Small intestine (tissue), 7 donors: ENCODE data around the gene RPTN. TPM values are rescaled to one million over a fixed set of nuclear protein-coding genes. Genes with fewer than 3 reads are reported as not detected.

ENCODE experiments used
- DNase-seq, 2 donors: peaks; one replicate each; pipeline versions ENCODE4 v3.0.0 to v3.0.0-alpha.2; 2013
- FAIRE-seq: peaks from 2 replicates; lab custom pipeline; 2012; peaks lifted over from hg19 to GRCh38; lab: Jason Lieb, UNC
- H3K27ac ChIP-seq, 3 donors: one replicate each; pipeline ENCODE4 v1.5.1; 2013; ENCODE audit warnings: low read length in 2 of 3, mild to moderate bottlenecking in 2 of 3, control low read depth in 1 of 3, inconsistent platforms in 1 of 3, low read depth in 1 of 3, moderate library complexity in 1 of 3
- H3K27me3 ChIP-seq, 3 donors: one replicate each; pipeline ENCODE4 v1.6.1; 2013; ENCODE audit warnings: low read length in 3 of 3, inconsistent platforms in 1 of 3; ENCODE audit not compliant: control insufficient read depth in 3 of 3, insufficient read depth in 3 of 3
- H3K36me3 ChIP-seq, 3 donors: one replicate each; pipeline ENCODE4 v1.6.1; 2013; ENCODE audit warnings: low read length in 3 of 3, inconsistent platforms in 1 of 3, low read depth in 1 of 3, mild to moderate bottlenecking in 1 of 3, moderate library complexity in 1 of 3; ENCODE audit not compliant: control insufficient read depth in 3 of 3, insufficient read depth in 2 of 3
- H3K4me1 ChIP-seq, 3 donors: one replicate each; pipeline ENCODE4 v1.6.1; 2013; ENCODE audit warnings: low read length in 2 of 3, inconsistent platforms in 1 of 3, low read depth in 1 of 3, mild to moderate bottlenecking in 1 of 3, moderate library complexity in 1 of 3; ENCODE audit not compliant: control insufficient read depth in 3 of 3, insufficient read depth in 2 of 3
- H3K4me3 ChIP-seq, 3 donors: one replicate each; pipeline ENCODE4 v1.5.1; 2013; ENCODE audit warnings: low read length in 3 of 3, control low read depth in 1 of 3, inconsistent platforms in 1 of 3, low read depth in 1 of 3, mild to moderate bottlenecking in 1 of 3, moderate library complexity in 1 of 3
- H3K9me3 ChIP-seq, 2 donors: one replicate each; pipeline ENCODE4 v1.6.1; 2013; ENCODE audit warnings: low read depth in 1 of 2, low read length in 1 of 2; ENCODE audit not compliant: control insufficient read depth in 2 of 2, insufficient read depth in 1 of 2
- WGBS, 3 donors: extraction: QIAGEN DNeasy Blood & Tissue Kit; methylation state at CpG; one replicate each; pipeline ENCODE4 v1.1.7; 2013; 5-methylcytosine and 5-hydroxymethylcytosine counted together
- polyA plus RNA-seq, 4 donors: library from polyadenylated mRNA; stranded (reverse) in 3 of 4; unstranded in 1 of 4; fragments of 200-250 nt in 3 of 4; fragments of 120-200 nt in 1 of 4; gene quantifications; one replicate each; pipeline versions ENCODE4 v1.2.1 to v1.2.3, GENCODE V29; 2013
- donor health status: healthy with polysubstance abuse.
- donor health status: control.
- donor health status: control.
- donor health status: Bipolar disorder and iron deficiency.
- donor health status: healthy.

The RPTN gene
- polyA plus RNA-seq, 4 donors: not detected

GRCh38 chr1:152169366-152170025 lies 10.5 kb upstream of the RPTN start:
- Histone ChIP-seq H3K4me3 (no peak overlapping the region), H3K36me3 (no peaks in the 10 kb centered on the region), H3K27ac (no peak overlapping the region), H3K9me3 (no peaks in the 10 kb centered on the region), H3K4me1 (no peaks in the 10 kb centered on the region), H3K27me3 (no peaks in the 10 kb centered on the region)
- no peak for FAIRE-seq
- 68 to 77% (median 77%) methylated on average over 4 of the region's 4 CpGs for WGBS, 3 donors
- no peak for DNase-seq

DNA sequence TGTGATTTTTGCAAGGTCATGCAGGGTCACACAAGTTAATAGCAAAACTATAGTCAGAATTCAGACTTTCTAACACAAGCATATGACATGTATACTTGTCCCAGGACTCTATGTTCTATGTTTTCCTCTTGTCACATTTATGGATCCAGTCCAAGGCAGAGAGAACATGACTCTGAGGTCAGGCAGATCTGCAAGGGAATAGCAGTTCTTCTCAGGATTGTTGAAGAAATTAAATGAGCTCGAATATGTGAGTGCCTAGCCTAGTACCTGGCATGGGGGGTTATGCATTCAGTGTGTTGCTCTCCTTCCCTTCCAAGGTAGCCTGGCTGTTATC lies 9.5 kb upstream of the RPTN start:
- 25 to 50% (median 46%) methylated on average over 1 of the region's 1 CpG for WGBS, 3 donors
- no peak overlapping the region for H3K4me3 ChIP-seq
- H3K9me3 ChIP-seq: no peaks in the 10 kb centered on the region
- no peaks in the 10 kb centered on the region for H3K27me3 ChIP-seq
- FAIRE-seq: no peak
- H3K36me3 ChIP-seq: no peaks in the 10 kb centered on the region
- no peak overlapping the region for H3K27ac ChIP-seq
- no peaks in the 10 kb centered on the region for H3K4me1 ChIP-seq
- no peak for DNase-seq

GRCh38 chr1:152167835-152168534 lies 9.0 kb upstream of the RPTN start:
- no peak for FAIRE-seq
- Histone ChIP-seq H3K27ac (no peak overlapping the region), H3K36me3 (no peaks in the 10 kb centered on the region), H3K9me3 (no peaks in the 10 kb centered on the region), H3K27me3 (no peaks in the 10 kb centered on the region), H3K4me1 (no peaks in the 10 kb centered on the region), H3K4me3 (no peak overlapping the region)
- no peak for DNase-seq
- 30 to 54% (median 37%) methylated on average over 3 of the region's 3 CpGs for WGBS, 3 donors

GRCh38 chr1:152166966-152167365 lies 7.9 kb upstream of the RPTN start:
- no peaks in the 10 kb centered on the region for H3K9me3 ChIP-seq
- no peaks in the 10 kb centered on the region for H3K27me3 ChIP-seq
- DNase-seq (no peak), FAIRE-seq (no peak)
- H3K36me3 ChIP-seq: no peaks in the 10 kb centered on the region
- 27 to 64% (median 31%) methylated on average over 1 of the region's 1 CpG for WGBS, 3 donors
- no peaks in the 10 kb centered on the region for H3K4me1 ChIP-seq
- H3K27ac ChIP-seq: no peak overlapping the region
- no peak overlapping the region for H3K4me3 ChIP-seq

- FAIRE-seq (no peak), DNase-seq (no peak)
- H3K4me1 ChIP-seq: no peaks in the 10 kb centered on the region
- no peaks in the 10 kb centered on the region for H3K36me3 ChIP-seq
- 79 to 87% (median 86%) methylated on average over 4 of the region's 4 CpGs for WGBS, 3 donors
- no peak overlapping the region for H3K4me3 ChIP-seq
- H3K9me3 ChIP-seq: no peaks in the 10 kb centered on the region
- no peak overlapping the region for H3K27ac ChIP-seq
- H3K27me3 ChIP-seq: no peaks in the 10 kb centered on the region
Observed at GRCh38 chr1:152165286-152166077, 6.5 kb upstream of the RPTN start.

DNA sequence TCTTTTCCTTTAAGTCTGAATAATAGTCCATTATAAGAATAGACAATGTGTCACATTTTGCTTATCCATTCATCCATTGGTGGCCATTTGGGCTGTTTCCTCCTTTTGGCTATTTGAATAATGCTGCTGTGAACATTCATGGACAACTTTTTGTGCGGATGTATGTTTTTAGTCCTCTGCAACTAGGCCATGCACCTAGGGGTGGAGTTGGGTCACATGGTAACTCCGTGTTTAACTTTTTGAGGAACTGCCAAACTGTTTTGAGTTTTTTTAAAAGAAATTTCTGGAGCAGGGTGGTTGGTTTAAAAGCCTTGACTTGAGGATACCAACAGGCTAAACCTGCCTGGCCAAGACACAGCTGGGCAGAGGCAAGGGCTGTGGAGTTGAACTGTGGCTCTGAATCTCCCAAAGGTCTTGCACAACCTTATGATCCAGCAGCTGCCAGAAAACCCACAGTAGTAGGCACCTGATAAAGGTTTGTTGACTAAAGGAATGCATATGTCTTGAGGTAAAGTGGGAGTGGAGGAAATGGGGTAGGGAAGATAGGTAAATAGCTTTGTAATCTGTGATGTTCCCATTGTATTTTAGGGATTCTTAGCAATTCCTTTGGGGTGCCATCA lies 5.6 kb upstream of the RPTN start:
- no peaks in the 10 kb centered on the region for H3K9me3 ChIP-seq
- DNase-seq (no peak), FAIRE-seq (no peak)
- H3K27ac ChIP-seq: no peak overlapping the region
- H3K4me3 ChIP-seq: no peak overlapping the region
- H3K36me3 ChIP-seq: no peaks in the 10 kb centered on the region
- H3K4me1 ChIP-seq: no peaks in the 10 kb centered on the region
- H3K27me3 ChIP-seq: no peaks in the 10 kb centered on the region
- 68 to 75% (median 72%) methylated on average over 2 of the region's 2 CpGs for WGBS, 3 donors

DNA sequence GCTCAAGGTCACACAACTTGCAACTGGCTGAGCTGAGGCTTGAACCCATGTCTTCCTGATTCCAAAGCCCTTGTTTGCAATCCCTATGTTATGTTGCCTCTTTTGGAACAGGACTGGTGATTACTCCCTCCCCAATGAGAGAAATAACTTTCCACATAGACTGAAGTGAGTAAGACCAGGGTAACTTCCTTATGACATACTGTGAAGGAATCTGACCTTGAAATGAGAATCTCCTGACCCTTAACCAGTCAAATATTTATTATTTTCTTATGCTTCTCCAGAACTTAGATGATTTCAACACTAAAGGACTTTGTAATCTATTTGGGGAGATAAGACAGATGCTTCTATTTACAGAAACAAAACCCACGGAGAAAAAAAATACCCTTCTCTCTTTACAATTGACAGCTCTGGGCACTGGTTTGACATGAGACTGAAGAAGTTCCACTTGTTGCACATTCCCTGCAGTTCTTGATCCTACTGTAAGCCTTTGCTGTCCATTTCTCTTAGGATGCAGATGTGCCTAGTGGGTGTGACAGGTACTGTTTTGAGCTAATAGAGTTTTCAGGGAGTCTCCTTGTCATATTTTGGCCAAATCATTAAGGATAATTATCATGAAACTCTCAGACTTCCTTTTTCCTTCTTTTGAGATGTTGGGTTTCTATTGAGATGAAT lies 3.9 kb upstream of the RPTN start:
- FAIRE-seq (no peak), DNase-seq (peak in 1 of 2 donors; percentile 26)
- Histone ChIP-seq H3K27ac (no peak overlapping the region), H3K4me3 (no peak overlapping the region), H3K27me3 (no peaks in the 10 kb centered on the region), H3K4me1 (no peaks in the 10 kb centered on the region), H3K9me3 (no peaks in the 10 kb centered on the region), H3K36me3 (no peaks in the 10 kb centered on the region)
- WGBS, 3 donors: 18 to 35% (median 31%) methylated on average over 1 of the region's 1 CpG

DNA sequence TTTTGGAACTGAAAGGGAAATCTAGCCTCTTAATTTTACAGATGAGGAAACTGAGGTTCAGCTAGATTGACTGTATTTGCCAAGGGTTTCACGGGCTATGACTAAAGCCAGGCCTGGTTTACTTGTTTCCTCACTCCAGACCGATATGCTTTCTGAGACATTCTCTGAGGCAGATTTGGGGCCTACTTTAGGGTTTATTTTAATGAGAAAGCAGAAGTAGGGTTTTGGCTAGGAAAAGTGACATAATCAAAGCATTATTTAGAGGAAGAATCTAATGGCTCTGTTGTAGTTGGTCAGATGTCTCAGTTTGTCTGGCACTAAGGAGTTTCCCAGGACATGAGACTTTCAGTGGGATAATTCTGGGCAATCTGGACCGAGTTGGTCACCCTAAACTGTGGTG lies 1.5 kb upstream of the RPTN start:
- no peak overlapping the region for H3K4me3 ChIP-seq
- no peaks in the 10 kb centered on the region for H3K36me3 ChIP-seq
- no peaks in the 10 kb centered on the region for H3K4me1 ChIP-seq
- 64 to 80% (median 73%) methylated on average over 3 of the region's 3 CpGs for WGBS, 3 donors
- no peak overlapping the region for H3K27ac ChIP-seq
- H3K27me3 ChIP-seq: no peaks in the 10 kb centered on the region
- H3K9me3 ChIP-seq: no peaks in the 10 kb centered on the region
- no peak for FAIRE-seq
- DNase-seq: no peak
